HEK293 (cell line): ENCODE measurements around the gene DNAH9.

ENCODE experiments used
- CTCF ChIA-PET: fragments of 350-600 bp; formaldehyde crosslinking; extraction: SDS; loops from one replicate; lab custom pipeline; 2021; ENCODE audit warnings: antibody characterized with exemption; lab: Yijun Ruan, JAX
- POLR2A ChIA-PET: fragments of 300-600 bp; formaldehyde crosslinking; extraction: SDS; loops from one replicate; lab custom pipeline; 2020; ENCODE audit warnings: antibody characterized with exemption, inconsistent platforms; lab: Yijun Ruan, JAX
- H3K27ac ChIP-seq: fragments of 200-500 bp; sonication (Bioruptor generic); 2 replicates; pipeline ENCODE4 v1.5.1; 2014; ENCODE audit warnings: low read depth, low read length, control low read depth, inconsistent platforms; ENCODE audit errors: extremely low read depth
- H3K36me3 ChIP-seq, 2 experiments: fragments of 200-500 bp in 1 of 2; sonication (Bioruptor generic) in 1 of 2; 1 replicate in 1 of 2; 2 replicates in 1 of 2; pipeline ENCODE4 v1.5.1; 2014 to 2017; ENCODE audit warnings: inconsistent platforms in 2 of 2, low read length in 2 of 2; ENCODE audit not compliant: control insufficient read depth in 2 of 2, insufficient read depth in 1 of 2
- H3K4me1 ChIP-seq: fragments of 200-500 bp; sonication (Bioruptor generic); 2 replicates; pipeline ENCODE4 v1.5.1; 2014; ENCODE audit warnings: mild to moderate bottlenecking, low read length, inconsistent platforms; ENCODE audit not compliant: control insufficient read depth, insufficient read depth
- H3K4me3 ChIP-seq: 2 replicates; pipeline ENCODE4 v1.5.1; 2011; ENCODE audit warnings: low read depth, mild to moderate bottlenecking, control low read depth, low read length, moderate library complexity
- H3K9me3 ChIP-seq: fragments of 200-500 bp; sonication (Bioruptor generic); 2 replicates; pipeline ENCODE4 v1.5.1; 2014; ENCODE audit warnings: low read depth, low read length, inconsistent platforms; ENCODE audit not compliant: control insufficient read depth, insufficient read depth
- GFI1B ChIP-seq: fragments of 450-650 bp; formaldehyde crosslinking; IDR thresholded peaks from 2 replicates; pipeline ENCODE4 v1.5.1; 2016; ENCODE audit warnings: missing biosample characterization, missing genetic modification characterization
- HOXC10 ChIP-seq: sonication (generic); formaldehyde crosslinking; IDR thresholded peaks from 2 replicates; pipeline ENCODE4 v1.8.1; 2023; ENCODE audit warnings: mild to moderate bottlenecking, missing genetic modification reagents
- HOXD13 ChIP-seq: sonication (generic); formaldehyde crosslinking; IDR thresholded peaks from 2 replicates; pipeline ENCODE4 v1.8.0; 2022; ENCODE audit warnings: missing genetic modification reagents, borderline replicate concordance
- KLF16 ChIP-seq: fragments of 450-650 bp; formaldehyde crosslinking; IDR thresholded peaks from 2 replicates; pipeline ENCODE4 v1.5.1; 2017; ENCODE audit warnings: missing biosample characterization, missing genetic modification characterization
- KLF8 ChIP-seq: fragments of 450-650 bp; formaldehyde crosslinking; IDR thresholded peaks from 2 replicates; pipeline ENCODE4 v1.5.1; 2016; ENCODE audit warnings: missing biosample characterization, missing genetic modification characterization
- MEIS1 ChIP-seq: sonication (generic); formaldehyde crosslinking; IDR thresholded peaks from 2 replicates; pipeline ENCODE4 v1.8.1; 2022; ENCODE audit warnings: missing genetic modification reagents, mild to moderate bottlenecking, borderline replicate concordance
- REPIN1 ChIP-seq: fragments of 450-650 bp; formaldehyde crosslinking; IDR thresholded peaks from 2 replicates; pipeline ENCODE4 v1.5.1; 2017; ENCODE audit warnings: missing biosample characterization, missing genetic modification characterization, low read depth
- SP7 ChIP-seq: fragments of 450-650 bp; formaldehyde crosslinking; IDR thresholded peaks from 2 replicates; pipeline ENCODE4 v1.5.1; 2016; ENCODE audit warnings: missing biosample characterization, missing genetic modification characterization
- ZBTB6 ChIP-seq: fragments of 450-650 bp; formaldehyde crosslinking; IDR thresholded peaks from 2 replicates; pipeline ENCODE4 v1.5.1; 2017; ENCODE audit warnings: missing biosample characterization, missing genetic modification characterization
- ZFHX2 ChIP-seq: fragments of 450-650 bp; formaldehyde crosslinking; conservative IDR thresholded peaks from 2 replicates; pipeline ENCODE4 v1.5.1; 2016; ENCODE audit warnings: missing biosample characterization, missing genetic modification characterization
- ZNF10 ChIP-seq: fragments of 450-650 bp; formaldehyde crosslinking; IDR thresholded peaks from 2 replicates; pipeline ENCODE4 v1.5.1; 2017; ENCODE audit warnings: missing biosample characterization, missing genetic modification characterization
- ZNF155 ChIP-seq: fragments of 450-650 bp; formaldehyde crosslinking; IDR thresholded peaks from 2 replicates; pipeline ENCODE4 v1.5.1; 2016; ENCODE audit warnings: missing biosample characterization, missing genetic modification characterization
- ZNF23 ChIP-seq: fragments of 450-650 bp; formaldehyde crosslinking; IDR thresholded peaks from 2 replicates; pipeline ENCODE4 v1.5.1; 2016; ENCODE audit warnings: missing biosample characterization, missing genetic modification characterization, borderline replicate concordance
- ZNF24 ChIP-seq: fragments of 450-650 bp; formaldehyde crosslinking; IDR thresholded peaks from 2 replicates; pipeline ENCODE4 v1.5.1; 2016; ENCODE audit warnings: missing biosample characterization, missing genetic modification characterization
- ZNF248 ChIP-seq: fragments of 450-650 bp; formaldehyde crosslinking; IDR thresholded peaks from 2 replicates; pipeline ENCODE4 v1.5.1; 2017; ENCODE audit warnings: missing biosample characterization, missing genetic modification characterization
- ZNF302 ChIP-seq: fragments of 450-650 bp; formaldehyde crosslinking; IDR thresholded peaks from 2 replicates; pipeline ENCODE4 v1.5.1; 2016; ENCODE audit warnings: missing biosample characterization, missing genetic modification characterization, low read depth
- ZNF335 ChIP-seq: fragments of 450-650 bp; formaldehyde crosslinking; conservative IDR thresholded peaks from 2 replicates; pipeline ENCODE4 v1.5.1; 2016; ENCODE audit warnings: missing biosample characterization, missing genetic modification characterization
- ZNF514 ChIP-seq: fragments of 450-650 bp; formaldehyde crosslinking; IDR thresholded peaks from 2 replicates; pipeline ENCODE4 v1.5.1; 2016; ENCODE audit warnings: missing biosample characterization, missing genetic modification characterization
- ZNF561 ChIP-seq: fragments of 450-650 bp; IDR thresholded peaks from 2 replicates; pipeline ENCODE4 v1.5.1; 2018; ENCODE audit warnings: missing biosample characterization, missing genetic modification characterization, borderline replicate concordance
- ZNF596 ChIP-seq: fragments of 450-650 bp; IDR thresholded peaks from 2 replicates; pipeline ENCODE4 v1.5.0; 2018; ENCODE audit warnings: missing biosample characterization, mild to moderate bottlenecking, missing genetic modification characterization, moderate library complexity
- ZNF629 ChIP-seq: fragments of 450-650 bp; formaldehyde crosslinking; IDR thresholded peaks from 2 replicates; pipeline ENCODE4 v1.5.1; 2017; ENCODE audit warnings: missing biosample characterization, missing genetic modification characterization
- ZSCAN16 ChIP-seq: fragments of 450-650 bp; formaldehyde crosslinking; IDR thresholded peaks from 2 replicates; pipeline ENCODE4 v1.5.1; 2016; ENCODE audit warnings: missing biosample characterization, missing genetic modification characterization
- TF ChIP-seq, protein P1 (sequence below): fragments of 450-650 bp; formaldehyde crosslinking; IDR thresholded peaks from 2 replicates; pipeline ENCODE4 v1.5.1; 2016; ENCODE audit warnings: missing biosample characterization, missing genetic modification characterization
- TF ChIP-seq, protein P2 (sequence below): fragments of 450-650 bp; formaldehyde crosslinking; IDR thresholded peaks from 2 replicates; pipeline ENCODE4 v1.5.1; 2016; ENCODE audit warnings: missing biosample characterization, missing genetic modification characterization
- TF ChIP-seq, protein P3 (sequence below): fragments of 450-650 bp; formaldehyde crosslinking; IDR thresholded peaks from 2 replicates; pipeline ENCODE4 v1.5.1; 2016; ENCODE audit warnings: missing biosample characterization, missing genetic modification characterization
- TF ChIP-seq, protein P4 (sequence below): fragments of 450-650 bp; formaldehyde crosslinking; IDR thresholded peaks from 2 replicates; pipeline ENCODE4 v1.5.1; 2016; ENCODE audit warnings: missing biosample characterization, missing genetic modification characterization

DNAH9 gene

DNA sequence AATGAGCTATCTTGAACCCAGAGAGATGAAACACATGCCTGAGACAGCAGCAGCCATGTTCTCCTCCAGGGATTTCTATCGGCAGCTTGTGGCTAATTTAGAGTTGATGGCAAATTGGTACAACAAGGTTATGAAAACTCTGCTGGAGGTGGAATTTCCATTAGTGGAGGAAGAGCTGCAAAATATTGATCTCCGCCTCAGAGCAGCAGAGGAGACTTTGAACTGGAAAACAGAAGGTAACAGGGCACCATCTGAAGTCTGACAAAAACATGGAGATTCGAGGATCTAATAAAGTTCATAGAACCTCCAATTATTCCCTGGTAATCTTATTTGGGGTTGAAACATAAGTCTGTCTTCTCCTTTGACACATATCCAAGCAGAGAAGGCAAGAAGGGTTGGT lies 52.8 kb downstream of the DNAH9 start:
- no peak for TF ChIP-seq ZSCAN16 (tag by site-specific recombination)
- TF ChIP-seq ZBTB6 = no peak
- TF ChIP-seq ZNF629 (tag by site-specific recombination) = no peak
- TF ChIP-seq, protein P1, sequence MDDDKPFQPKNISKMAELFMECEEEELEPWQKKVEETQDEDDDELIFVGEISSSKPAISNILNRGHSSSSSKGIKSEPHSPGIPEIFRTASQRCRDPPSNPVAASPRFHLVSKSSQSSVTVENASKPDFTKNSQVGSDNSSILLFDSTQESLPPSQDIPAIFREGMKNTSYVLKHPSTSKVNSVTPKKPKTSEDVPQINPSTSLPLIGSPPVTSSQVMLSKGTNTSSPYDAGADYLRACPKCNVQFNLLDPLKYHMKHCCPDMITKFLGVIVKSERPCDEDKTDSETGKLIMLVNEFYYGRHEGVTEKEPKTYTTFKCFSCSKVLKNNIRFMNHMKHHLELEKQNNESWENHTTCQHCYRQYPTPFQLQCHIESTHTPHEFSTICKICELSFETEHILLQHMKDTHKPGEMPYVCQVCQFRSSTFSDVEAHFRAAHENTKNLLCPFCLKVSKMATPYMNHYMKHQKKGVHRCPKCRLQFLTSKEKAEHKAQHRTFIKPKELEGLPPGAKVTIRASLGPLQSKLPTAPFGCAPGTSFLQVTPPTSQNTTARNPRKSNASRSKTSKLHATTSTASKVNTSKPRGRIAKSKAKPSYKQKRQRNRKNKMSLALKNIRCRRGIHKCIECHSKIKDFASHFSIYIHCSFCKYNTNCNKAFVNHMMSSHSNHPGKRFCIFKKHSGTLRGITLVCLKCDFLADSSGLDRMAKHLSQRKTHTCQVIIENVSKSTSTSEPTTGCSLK (tag by site-specific recombination) = no peak
- TF ChIP-seq ZNF302 (tag by site-specific recombination) = no peak
- no peak for TF ChIP-seq ZNF248 (tag by site-specific recombination)
- TF ChIP-seq MEIS1 (CRISPR knock-in tag) = no peak
- TF ChIP-seq ZNF23 (tag by site-specific recombination) = no peak
- no peak for TF ChIP-seq ZNF24 (tag by site-specific recombination)
- TF ChIP-seq ZNF596 (tag by site-specific recombination) = no peak
- no peak for TF ChIP-seq SP7 (tag by site-specific recombination)
- no peak for TF ChIP-seq KLF8 (tag by site-specific recombination)
- TF ChIP-seq, protein P2, sequence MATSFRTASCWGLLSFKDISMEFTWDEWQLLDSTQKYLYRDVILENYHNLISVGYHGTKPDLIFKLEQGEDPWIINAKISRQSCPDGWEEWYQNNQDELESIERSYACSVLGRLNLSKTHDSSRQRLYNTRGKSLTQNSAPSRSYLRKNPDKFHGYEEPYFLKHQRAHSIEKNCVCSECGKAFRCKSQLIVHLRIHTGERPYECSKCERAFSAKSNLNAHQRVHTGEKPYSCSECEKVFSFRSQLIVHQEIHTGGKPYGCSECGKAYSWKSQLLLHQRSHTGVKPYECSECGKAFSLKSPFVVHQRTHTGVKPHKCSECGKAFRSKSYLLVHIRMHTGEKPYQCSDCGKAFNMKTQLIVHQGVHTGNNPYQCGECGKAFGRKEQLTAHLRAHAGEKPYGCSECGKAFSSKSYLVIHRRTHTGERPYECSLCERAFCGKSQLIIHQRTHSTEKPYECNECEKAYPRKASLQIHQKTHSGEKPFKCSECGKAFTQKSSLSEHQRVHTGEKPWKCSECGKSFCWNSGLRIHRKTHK (tag by site-specific recombination) = no peak
- no peak for TF ChIP-seq HOXD13 (CRISPR knock-in tag)
- no peak for TF ChIP-seq ZNF514
- ChIA-PET POLR2A (no interaction called here), CTCF (interaction anchor here (0.7 to 1.0 kb wide), 2 partner anchors 83 to 285 kb away, joined by 3 read pairs; no protein-coding TSS in a partner anchor)
- H3K36me3 ChIP-seq = no peaks in the 10 kb centered on the region
- H3K9me3 ChIP-seq = no peaks in the 10 kb centered on the region
- H3K4me1 ChIP-seq = no peaks in the 10 kb centered on the region
- no peak overlapping the region for H3K4me3 ChIP-seq
- no peak overlapping the region for H3K27ac ChIP-seq

DNA sequence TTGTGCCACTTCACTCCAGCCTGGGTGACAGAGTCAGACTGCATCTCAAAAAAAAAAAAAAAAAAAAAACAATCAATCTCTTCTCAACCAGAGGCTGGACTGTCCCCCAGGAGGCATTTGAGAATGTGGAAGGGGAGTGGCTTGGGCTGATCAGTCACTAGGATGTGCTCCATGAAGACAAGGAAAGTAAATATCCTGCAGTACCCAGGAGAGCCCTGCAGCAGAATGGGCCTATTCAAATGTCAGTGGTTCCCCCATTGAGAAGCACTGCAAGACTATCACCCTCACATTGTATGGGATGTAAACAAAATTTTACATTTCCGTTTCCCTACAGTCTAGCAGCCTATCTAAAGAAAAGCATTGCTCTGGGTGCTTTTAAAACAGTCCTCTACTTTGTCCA lies 70.3 kb downstream of the DNAH9 start:
- POLR2A ChIA-PET = no interaction called here
- H3K27ac ChIP-seq = no peak overlapping the region
- TF ChIP-seq ZNF335 (tag by site-specific recombination) (no peak), HOXC10 (no peak), ZNF561 (tag by site-specific recombination) (no peak), ZFHX2 (tag by site-specific recombination) (no peak), ZNF155 (tag by site-specific recombination) (no peak), KLF8 (tag by site-specific recombination) (no peak), KLF16 (tag by site-specific recombination) (no peak), GFI1B (tag by site-specific recombination) (no peak), REPIN1 (no peak), ZNF10 (tag by site-specific recombination) (no peak)
- TF ChIP-seq, protein P3, sequence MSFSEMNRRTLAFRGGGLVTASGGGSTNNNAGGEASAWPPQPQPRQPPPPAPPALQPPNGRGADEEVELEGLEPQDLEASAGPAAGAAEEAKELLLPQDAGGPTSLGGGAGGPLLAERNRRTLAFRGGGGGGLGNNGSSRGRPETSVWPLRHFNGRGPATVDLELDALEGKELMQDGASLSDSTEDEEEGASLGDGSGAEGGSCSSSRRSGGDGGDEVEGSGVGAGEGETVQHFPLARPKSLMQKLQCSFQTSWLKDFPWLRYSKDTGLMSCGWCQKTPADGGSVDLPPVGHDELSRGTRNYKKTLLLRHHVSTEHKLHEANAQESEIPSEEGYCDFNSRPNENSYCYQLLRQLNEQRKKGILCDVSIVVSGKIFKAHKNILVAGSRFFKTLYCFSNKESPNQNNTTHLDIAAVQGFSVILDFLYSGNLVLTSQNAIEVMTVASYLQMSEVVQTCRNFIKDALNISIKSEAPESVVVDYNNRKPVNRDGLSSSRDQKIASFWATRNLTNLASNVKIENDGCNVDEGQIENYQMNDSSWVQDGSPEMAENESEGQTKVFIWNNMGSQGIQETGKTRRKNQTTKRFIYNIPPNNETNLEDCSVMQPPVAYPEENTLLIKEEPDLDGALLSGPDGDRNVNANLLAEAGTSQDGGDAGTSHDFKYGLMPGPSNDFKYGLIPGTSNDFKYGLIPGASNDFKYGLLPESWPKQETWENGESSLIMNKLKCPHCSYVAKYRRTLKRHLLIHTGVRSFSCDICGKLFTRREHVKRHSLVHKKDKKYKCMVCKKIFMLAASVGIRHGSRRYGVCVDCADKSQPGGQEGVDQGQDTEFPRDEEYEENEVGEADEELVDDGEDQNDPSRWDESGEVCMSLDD (tag by site-specific recombination) = no peak
- TF ChIP-seq, protein P4, sequence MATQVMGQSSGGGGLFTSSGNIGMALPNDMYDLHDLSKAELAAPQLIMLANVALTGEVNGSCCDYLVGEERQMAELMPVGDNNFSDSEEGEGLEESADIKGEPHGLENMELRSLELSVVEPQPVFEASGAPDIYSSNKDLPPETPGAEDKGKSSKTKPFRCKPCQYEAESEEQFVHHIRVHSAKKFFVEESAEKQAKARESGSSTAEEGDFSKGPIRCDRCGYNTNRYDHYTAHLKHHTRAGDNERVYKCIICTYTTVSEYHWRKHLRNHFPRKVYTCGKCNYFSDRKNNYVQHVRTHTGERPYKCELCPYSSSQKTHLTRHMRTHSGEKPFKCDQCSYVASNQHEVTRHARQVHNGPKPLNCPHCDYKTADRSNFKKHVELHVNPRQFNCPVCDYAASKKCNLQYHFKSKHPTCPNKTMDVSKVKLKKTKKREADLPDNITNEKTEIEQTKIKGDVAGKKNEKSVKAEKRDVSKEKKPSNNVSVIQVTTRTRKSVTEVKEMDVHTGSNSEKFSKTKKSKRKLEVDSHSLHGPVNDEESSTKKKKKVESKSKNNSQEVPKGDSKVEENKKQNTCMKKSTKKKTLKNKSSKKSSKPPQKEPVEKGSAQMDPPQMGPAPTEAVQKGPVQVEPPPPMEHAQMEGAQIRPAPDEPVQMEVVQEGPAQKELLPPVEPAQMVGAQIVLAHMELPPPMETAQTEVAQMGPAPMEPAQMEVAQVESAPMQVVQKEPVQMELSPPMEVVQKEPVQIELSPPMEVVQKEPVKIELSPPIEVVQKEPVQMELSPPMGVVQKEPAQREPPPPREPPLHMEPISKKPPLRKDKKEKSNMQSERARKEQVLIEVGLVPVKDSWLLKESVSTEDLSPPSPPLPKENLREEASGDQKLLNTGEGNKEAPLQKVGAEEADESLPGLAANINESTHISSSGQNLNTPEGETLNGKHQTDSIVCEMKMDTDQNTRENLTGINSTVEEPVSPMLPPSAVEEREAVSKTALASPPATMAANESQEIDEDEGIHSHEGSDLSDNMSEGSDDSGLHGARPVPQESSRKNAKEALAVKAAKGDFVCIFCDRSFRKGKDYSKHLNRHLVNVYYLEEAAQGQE (tag by site-specific recombination) = no peak

More for the DNA sequence above, 70.3 kb downstream of the DNAH9 start:
- Histone ChIP-seq H3K9me3 (no peaks in the 10 kb centered on the region), H3K4me3 (no peak overlapping the region), H3K4me1 (no peaks in the 10 kb centered on the region), H3K36me3 (no peaks in the 10 kb centered on the region)
- CTCF ChIA-PET = no interaction called here
